Measurements from ENCODE around the gene ARPP21. TPM values are rescaled to one million over a fixed set of nuclear protein-coding genes. Genes with fewer than 3 reads are reported as not detected.

ARPP21 gene
- polyA plus RNA-seq, 1 donor (not counting 4 experiments of a cell fraction or from before 2014, with no cell fraction given): not detected

DNA sequence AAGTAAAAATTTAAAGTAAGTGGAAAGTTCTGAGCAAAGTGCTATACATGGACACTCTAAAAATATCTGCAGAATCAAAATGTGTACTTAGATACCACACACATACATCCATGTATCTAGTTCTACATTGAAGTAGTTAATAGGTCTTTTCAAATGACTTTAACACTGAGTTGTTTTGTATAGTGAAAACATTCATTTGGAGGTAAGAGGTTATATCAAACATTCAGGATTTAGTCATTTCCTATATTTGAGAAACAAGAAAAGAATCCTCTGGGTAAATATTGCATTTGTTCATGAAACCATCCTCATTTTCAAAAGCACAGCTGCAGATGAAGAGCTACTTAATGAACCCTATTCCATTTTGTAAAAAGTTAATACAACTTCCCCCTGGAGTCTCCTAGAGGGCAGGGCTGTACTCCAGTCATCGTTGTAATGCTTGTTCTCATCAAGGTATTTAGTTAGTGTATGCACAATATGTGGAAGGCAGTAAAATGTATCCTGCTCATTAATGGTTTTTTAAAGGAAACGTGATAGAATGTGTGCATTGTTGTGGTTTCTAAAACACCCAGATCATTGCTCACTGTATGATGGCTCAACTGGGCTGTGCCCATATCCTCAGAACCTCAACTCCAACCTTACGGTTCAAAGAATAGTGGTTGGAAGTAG lies 26.2 kb downstream of the ARPP21 start:
- Histone ChIP-seq H3K4me2 (ENCODE audit: control insufficient read depth, extremely low read depth, insufficient read depth, low read depth, low read length) (no peak overlapping the region), H3K27ac (ENCODE audit: control insufficient read depth, insufficient read depth, low read length) (no peak overlapping the region), H2AFZ (ENCODE audit: control insufficient read depth, low read length) (no peak overlapping the region), H3K4me3 (ENCODE audit: control insufficient read depth in 2 of 3, extremely low read depth in 1 of 3, insufficient read depth in 2 of 3, low read depth in 1 of 3, low read length in 3 of 3) (no peak overlapping the region), H3K36me3 (ENCODE audit: control insufficient read depth in 2 of 2, extremely low read depth in 1 of 2, insufficient read depth in 2 of 2, low read length in 2 of 2) (no peaks in the 10 kb centered on the region), H4K20me1 (ENCODE audit: control insufficient read depth, extremely low read depth, insufficient read depth, low read length) (no peaks in the 10 kb centered on the region), H3K9ac (ENCODE audit: control insufficient read depth, extremely low read depth, insufficient read depth, low read length) (no peak overlapping the region), H3K27me3 (ENCODE audit: control insufficient read depth, extremely low read depth, insufficient read depth, low read length) (peaks cover 3% of the 10 kb centered on the region), H3K9me1 (ENCODE audit: control insufficient read depth, extremely low read depth, insufficient read depth, low read length) (no peaks in the 10 kb centered on the region), H3K79me2 (ENCODE audit: control insufficient read depth, insufficient read depth, low read length) (no peaks in the 10 kb centered on the region), H3K4me1 (ENCODE audit: control insufficient read depth, extremely low read depth, insufficient read depth, low read length) (no peaks in the 10 kb centered on the region), H3K9me3 (ENCODE audit: control insufficient read depth, low read depth, low read length) (no peaks in the 10 kb centered on the region)
- dilution Hi-C loops (cut with MboI; ENCODE audit: extremely low pct_ligation_motif_present, low sequenced_read_pairs): no loop called here
- TF ChIP-seq EZH2 (IDR thresholded peaks at IDR 0.05; ENCODE audit: low read length): no peak
- TF ChIP-seq, protein P1, sequence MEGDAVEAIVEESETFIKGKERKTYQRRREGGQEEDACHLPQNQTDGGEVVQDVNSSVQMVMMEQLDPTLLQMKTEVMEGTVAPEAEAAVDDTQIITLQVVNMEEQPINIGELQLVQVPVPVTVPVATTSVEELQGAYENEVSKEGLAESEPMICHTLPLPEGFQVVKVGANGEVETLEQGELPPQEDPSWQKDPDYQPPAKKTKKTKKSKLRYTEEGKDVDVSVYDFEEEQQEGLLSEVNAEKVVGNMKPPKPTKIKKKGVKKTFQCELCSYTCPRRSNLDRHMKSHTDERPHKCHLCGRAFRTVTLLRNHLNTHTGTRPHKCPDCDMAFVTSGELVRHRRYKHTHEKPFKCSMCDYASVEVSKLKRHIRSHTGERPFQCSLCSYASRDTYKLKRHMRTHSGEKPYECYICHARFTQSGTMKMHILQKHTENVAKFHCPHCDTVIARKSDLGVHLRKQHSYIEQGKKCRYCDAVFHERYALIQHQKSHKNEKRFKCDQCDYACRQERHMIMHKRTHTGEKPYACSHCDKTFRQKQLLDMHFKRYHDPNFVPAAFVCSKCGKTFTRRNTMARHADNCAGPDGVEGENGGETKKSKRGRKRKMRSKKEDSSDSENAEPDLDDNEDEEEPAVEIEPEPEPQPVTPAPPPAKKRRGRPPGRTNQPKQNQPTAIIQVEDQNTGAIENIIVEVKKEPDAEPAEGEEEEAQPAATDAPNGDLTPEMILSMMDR (optimal IDR thresholded peaks at IDR 0.05 in 1 of 3, IDR thresholded peaks at IDR 0.05 in 1 of 3, conservative IDR thresholded peaks at IDR 0.05 in 1 of 3; ENCODE audit: extremely low read depth in 1 of 3, insufficient read depth in 2 of 3, low read length in 3 of 3): no peak
- DNase-seq (ENCODE audit: low read depth, low spot score) (no peak), FAIRE-seq (no peak)

DNA sequence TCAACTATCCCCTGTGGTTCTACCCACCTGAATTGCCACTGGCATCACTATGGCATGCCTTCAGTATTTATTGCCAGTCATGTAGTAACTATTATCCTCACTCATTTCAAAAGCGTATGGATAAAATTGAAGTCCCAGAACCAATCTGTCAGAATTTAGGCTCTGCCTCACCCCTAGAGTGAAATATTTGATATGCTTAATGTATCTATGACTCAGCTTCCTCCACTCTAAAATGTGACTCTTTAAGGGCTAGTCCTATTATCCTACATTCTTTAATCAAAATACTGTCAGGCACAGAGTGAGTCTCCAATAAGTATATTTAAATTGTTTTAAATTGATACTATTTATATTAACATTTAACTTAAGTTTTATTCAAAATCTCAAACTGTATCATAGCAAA lies 27.6 kb downstream of the ARPP21 start:
- dilution Hi-C loops (cut with MboI; ENCODE audit: extremely low pct_ligation_motif_present, low sequenced_read_pairs): no loop called here
- no peak for FAIRE-seq
- H4K20me1 ChIP-seq (ENCODE audit: control insufficient read depth, extremely low read depth, insufficient read depth, low read length): no peaks in the 10 kb centered on the region

More for the DNA sequence above, 27.6 kb downstream of the ARPP21 start:
- Histone ChIP-seq H3K9me3 (ENCODE audit: control insufficient read depth, low read depth, low read length) (no peaks in the 10 kb centered on the region), H3K9ac (ENCODE audit: control insufficient read depth, extremely low read depth, insufficient read depth, low read length) (no peak overlapping the region), H3K9me1 (ENCODE audit: control insufficient read depth, extremely low read depth, insufficient read depth, low read length) (no peaks in the 10 kb centered on the region), H3K4me3 (ENCODE audit: control insufficient read depth in 2 of 3, extremely low read depth in 1 of 3, insufficient read depth in 2 of 3, low read depth in 1 of 3, low read length in 3 of 3) (no peak overlapping the region), H3K27me3 (ENCODE audit: control insufficient read depth, extremely low read depth, insufficient read depth, low read length) (peaks cover 3% of the 10 kb centered on the region), H3K36me3 (ENCODE audit: control insufficient read depth in 2 of 2, extremely low read depth in 1 of 2, insufficient read depth in 2 of 2, low read length in 2 of 2) (no peaks in the 10 kb centered on the region), H3K27ac (ENCODE audit: control insufficient read depth, insufficient read depth, low read length) (no peak overlapping the region), H2AFZ (ENCODE audit: control insufficient read depth, low read length) (no peak overlapping the region), H3K79me2 (ENCODE audit: control insufficient read depth, insufficient read depth, low read length) (no peaks in the 10 kb centered on the region), H3K4me1 (ENCODE audit: control insufficient read depth, extremely low read depth, insufficient read depth, low read length) (no peaks in the 10 kb centered on the region), H3K4me2 (ENCODE audit: control insufficient read depth, extremely low read depth, insufficient read depth, low read depth, low read length) (no peak overlapping the region)
- DNase-seq (ENCODE audit: low read depth, low spot score): no peak
- no peak for TF ChIP-seq EZH2 (IDR thresholded peaks at IDR 0.05; ENCODE audit: low read length)
- TF ChIP-seq, protein P1 (optimal IDR thresholded peaks at IDR 0.05 in 1 of 3, IDR thresholded peaks at IDR 0.05 in 1 of 3, conservative IDR thresholded peaks at IDR 0.05 in 1 of 3; ENCODE audit: extremely low read depth in 1 of 3, insufficient read depth in 2 of 3, low read length in 3 of 3): no peak
